Thyroid gland (tissue), 4 donors: Measurements from ENCODE around the gene LRRC27. TPM values are rescaled to one million over a fixed set of nuclear protein-coding genes. Genes with fewer than 3 reads are reported as not detected.

ENCODE experiments used
- DNase-seq, 2 donors: peaks; one replicate each; pipeline ENCODE4 v3.0.0-alpha.2; 2019
- H3K27ac ChIP-seq, 3 donors: fragments of 200-600 bp; sonication (generic); 1 replicate in 2 of 3; 2 replicates in 1 of 3; pipeline ENCODE4 v1.5.1; 2016 to 2019; ENCODE audit warnings: mild to moderate bottlenecking in 1 of 3, moderate library complexity in 1 of 3
- H3K27me3 ChIP-seq: fragments of 200-600 bp; sonication (generic); one replicate; pipeline ENCODE4 v1.5.1; 2019
- H3K36me3 ChIP-seq, 2 donors: fragments of 200-600 bp; sonication (generic); one replicate each; pipeline ENCODE4 v1.5.1; 2016 to 2019
- H3K4me1 ChIP-seq, 2 donors: fragments of 200-600 bp; sonication (generic); one replicate each; pipeline ENCODE4 v1.5.1; 2017 to 2019
- H3K4me3 ChIP-seq, 3 donors: fragments of 200-600 bp; sonication (generic); replicated peaks in 1 of 3; 1 replicate in 2 of 3; 2 replicates in 1 of 3; pipeline ENCODE4 v1.5.1; 2016; ENCODE audit warnings: mild to moderate bottlenecking in 1 of 3
- H3K9me3 ChIP-seq: fragments of 200-600 bp; sonication (generic); one replicate; pipeline ENCODE4 v1.5.1; 2017
- POLR2A ChIP-seq, 2 donors: fragments of 450-650 bp; IDR thresholded peaks; one replicate each; pipeline ENCODE4 v1.6.1; 2017; ENCODE audit warnings: antibody characterized with exemption in 2 of 2, mild to moderate bottlenecking in 2 of 2, moderate library complexity in 1 of 2
- WGBS, 2 donors: methylation state at CpG; one replicate each; pipeline ENCODE4 v1.1.5; 2017; 5-methylcytosine and 5-hydroxymethylcytosine counted together
- intact Hi-C: fragments of 100-400 bp; cut with DNase I; formaldehyde crosslinking; loops from one replicate; pipeline ENCODE4 v1.15.1; 2023
- total RNA-seq, 4 donors: library from RNA; depleted of rRNA; stranded (reverse); fragments of >200 nt; gene quantifications; one replicate each; pipeline ENCODE4 v1.2.3, GENCODE V29; 2016
- TF ChIP-seq, protein P1 (sequence below), 6 experiments: fragments of 200-600 bp in 3 of 6; fragments of 450-650 bp in 3 of 6; sonication (generic) in 3 of 6; IDR thresholded peaks; one replicate each; pipeline ENCODE4 v1.5.1; 2016 to 2019; ENCODE audit warnings: antibody characterized with exemption in 6 of 6, mild to moderate bottlenecking in 2 of 6, inconsistent platforms in 1 of 6, moderate library complexity in 1 of 6

Gene LRRC27
- total RNA-seq, 4 donors from 2014 or later: 14.0 to 24.4 (median 19.4) TPM

- no peaks in the 10 kb centered on the region for H3K27me3 ChIP-seq
- H3K9me3 ChIP-seq: no peaks in the 10 kb centered on the region
- 82 to 92% methylated on average over 4 of the region's 4 CpGs for WGBS, 2 donors
- intact Hi-C loops: no loop called here
- no peaks in the 10 kb centered on the region for H3K36me3 ChIP-seq
- peaks cover 10 to 12% of the 10 kb centered on the region in 2 donors for H3K4me1 ChIP-seq
- H3K4me3 ChIP-seq: no peak overlapping the region
- no peak for DNase-seq
- no peak overlapping the region for H3K27ac ChIP-seq
- no peak for TF ChIP-seq POLR2A (IDR thresholded peaks at IDR 0.05)
- TF ChIP-seq, protein P1, sequence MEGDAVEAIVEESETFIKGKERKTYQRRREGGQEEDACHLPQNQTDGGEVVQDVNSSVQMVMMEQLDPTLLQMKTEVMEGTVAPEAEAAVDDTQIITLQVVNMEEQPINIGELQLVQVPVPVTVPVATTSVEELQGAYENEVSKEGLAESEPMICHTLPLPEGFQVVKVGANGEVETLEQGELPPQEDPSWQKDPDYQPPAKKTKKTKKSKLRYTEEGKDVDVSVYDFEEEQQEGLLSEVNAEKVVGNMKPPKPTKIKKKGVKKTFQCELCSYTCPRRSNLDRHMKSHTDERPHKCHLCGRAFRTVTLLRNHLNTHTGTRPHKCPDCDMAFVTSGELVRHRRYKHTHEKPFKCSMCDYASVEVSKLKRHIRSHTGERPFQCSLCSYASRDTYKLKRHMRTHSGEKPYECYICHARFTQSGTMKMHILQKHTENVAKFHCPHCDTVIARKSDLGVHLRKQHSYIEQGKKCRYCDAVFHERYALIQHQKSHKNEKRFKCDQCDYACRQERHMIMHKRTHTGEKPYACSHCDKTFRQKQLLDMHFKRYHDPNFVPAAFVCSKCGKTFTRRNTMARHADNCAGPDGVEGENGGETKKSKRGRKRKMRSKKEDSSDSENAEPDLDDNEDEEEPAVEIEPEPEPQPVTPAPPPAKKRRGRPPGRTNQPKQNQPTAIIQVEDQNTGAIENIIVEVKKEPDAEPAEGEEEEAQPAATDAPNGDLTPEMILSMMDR (IDR thresholded peaks at IDR 0.05): no peak
Observed at GRCh38 chr10:132326925-132327324, 5.1 kb upstream of the LRRC27 start.

GRCh38 chr10:132328106-132328505, 3.9 kb upstream of the LRRC27 start:
- H3K4me3 ChIP-seq: no peak overlapping the region
- no peak for TF ChIP-seq POLR2A (IDR thresholded peaks at IDR 0.05)
- TF ChIP-seq, protein P1 (IDR thresholded peaks at IDR 0.05): no peak
- intact Hi-C loops: no loop called here
- WGBS, 2 donors: 97% methylated on average over 9 of the region's 9 CpGs
- no peaks in the 10 kb centered on the region for H3K9me3 ChIP-seq
- H3K27ac ChIP-seq: no peak overlapping the region
- peaks cover 10 to 19% of the 10 kb centered on the region in 2 donors for H3K4me1 ChIP-seq
- no peaks in the 10 kb centered on the region for H3K36me3 ChIP-seq
- H3K27me3 ChIP-seq: no peaks in the 10 kb centered on the region
- DNase-seq: no peak

DNA sequence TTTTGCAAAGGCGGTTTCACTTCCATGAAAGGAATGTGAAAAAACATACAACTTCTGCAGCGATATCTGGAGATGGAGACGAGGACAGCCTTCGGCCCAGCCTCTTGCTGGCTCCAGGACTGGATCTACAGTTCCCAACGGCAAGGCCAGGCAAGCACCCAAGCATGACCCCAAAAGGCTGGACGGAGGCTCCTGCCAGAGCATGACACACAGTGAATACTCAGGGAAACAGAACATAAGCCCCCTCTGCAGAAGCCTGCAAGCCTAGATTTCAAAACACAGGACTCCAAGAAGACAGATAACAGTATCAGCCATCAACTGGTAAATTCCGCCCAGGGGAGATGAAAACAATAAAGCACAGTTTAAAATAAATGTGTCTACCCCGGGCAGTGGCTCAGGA, 3.3 kb upstream of the LRRC27 start:
- H3K4me3 ChIP-seq: no peak overlapping the region
- intact Hi-C loops: no loop called here
- no peak for TF ChIP-seq POLR2A (IDR thresholded peaks at IDR 0.05)
- TF ChIP-seq, protein P1 (IDR thresholded peaks at IDR 0.05): no peak
- no peaks in the 10 kb centered on the region for H3K9me3 ChIP-seq
- H3K4me1 ChIP-seq: peaks cover 10 to 19% of the 10 kb centered on the region in 2 donors
- DNase-seq: peak; percentile 29 to 41
- WGBS, 2 donors: 47 to 52% methylated on average over 8 of the region's 8 CpGs
- no peaks in the 10 kb centered on the region for H3K27me3 ChIP-seq
- no peak overlapping the region for H3K27ac ChIP-seq
- no peaks in the 10 kb centered on the region for H3K36me3 ChIP-seq

DNA sequence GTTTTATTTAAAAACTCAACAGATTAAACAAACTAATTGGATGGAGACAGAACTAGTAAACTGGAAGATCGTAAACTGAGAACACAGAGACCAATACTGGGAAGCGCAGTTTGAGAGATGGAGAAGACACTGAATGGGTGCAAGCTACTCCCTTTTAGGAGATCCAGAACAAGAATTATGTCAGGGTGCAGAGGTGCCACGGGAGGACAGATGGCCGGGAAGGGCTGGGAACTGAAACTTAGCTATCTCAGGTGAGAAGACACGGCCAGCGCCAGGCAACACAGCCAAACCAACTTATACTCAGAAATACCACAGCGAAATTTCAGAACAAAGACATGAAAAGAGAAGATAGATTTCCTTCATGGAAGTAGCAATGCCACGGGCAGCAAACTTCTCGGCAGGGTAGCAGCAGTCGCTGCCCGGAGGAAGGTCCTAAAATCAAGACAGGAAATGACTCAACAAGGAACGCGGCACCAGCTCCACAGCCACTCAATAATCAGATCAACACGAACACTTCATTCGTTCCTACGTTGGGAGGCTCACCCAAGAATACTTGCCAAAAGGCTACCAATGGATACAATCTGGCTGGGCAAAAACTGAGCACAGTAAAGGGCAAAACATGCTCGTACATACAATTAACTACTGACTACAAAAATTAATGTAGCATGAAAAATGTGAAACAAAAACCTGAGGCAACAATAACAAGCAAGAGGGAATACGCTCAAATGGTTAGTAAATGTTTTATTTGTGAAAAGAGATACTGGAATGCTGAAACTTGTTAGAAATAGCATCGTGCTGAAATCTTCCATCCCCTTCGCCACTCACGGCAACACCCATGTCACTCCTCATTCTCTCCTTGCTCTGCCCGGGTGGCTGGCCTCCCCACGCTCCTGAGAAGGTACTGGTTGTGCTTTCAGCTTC, 2.2 kb upstream of the LRRC27 start:
- Histone ChIP-seq H3K36me3 (no peaks in the 10 kb centered on the region), H3K27ac (no peak overlapping the region), H3K4me1 (peaks cover 10 to 19% of the 10 kb centered on the region in 2 donors), H3K9me3 (no peaks in the 10 kb centered on the region), H3K27me3 (no peaks in the 10 kb centered on the region), H3K4me3 (no peak overlapping the region)
- no peak for DNase-seq
- TF ChIP-seq POLR2A (IDR thresholded peaks at IDR 0.05): no peak
- TF ChIP-seq, protein P1 (IDR thresholded peaks at IDR 0.05): no peak
- 68 to 85% methylated on average over 23 of the region's 23 CpGs for WGBS, 2 donors
- intact Hi-C loops: no loop called here

- Histone ChIP-seq H3K4me1 (peaks cover 10 to 19% of the 10 kb centered on the region in 2 donors), H3K36me3 (no peaks in the 10 kb centered on the region), H3K27me3 (no peaks in the 10 kb centered on the region), H3K4me3 (no peak overlapping the region), H3K9me3 (no peaks in the 10 kb centered on the region), H3K27ac (no peak overlapping the region)
- 89 to 90% methylated on average over 8 of the region's 8 CpGs for WGBS, 2 donors
- no peak for TF ChIP-seq POLR2A (IDR thresholded peaks at IDR 0.05)
- TF ChIP-seq, protein P1 (IDR thresholded peaks at IDR 0.05): no peak
- intact Hi-C loops: no loop called here
- no peak for DNase-seq
Observed at GRCh38 chr10:132330486-132330833, 1.5 kb upstream of the LRRC27 start.
